ENCODE results near the gene SOX11. TPM values are rescaled to one million over a fixed set of nuclear protein-coding genes. Genes with fewer than 3 reads are reported as not detected.

Gene SOX11
- total and polyA plus RNA-seq, 2 donors (not counting 1 experiment from before 2014, with no cell fraction given): 0.01 TPM; not detected in 1

DNA sequence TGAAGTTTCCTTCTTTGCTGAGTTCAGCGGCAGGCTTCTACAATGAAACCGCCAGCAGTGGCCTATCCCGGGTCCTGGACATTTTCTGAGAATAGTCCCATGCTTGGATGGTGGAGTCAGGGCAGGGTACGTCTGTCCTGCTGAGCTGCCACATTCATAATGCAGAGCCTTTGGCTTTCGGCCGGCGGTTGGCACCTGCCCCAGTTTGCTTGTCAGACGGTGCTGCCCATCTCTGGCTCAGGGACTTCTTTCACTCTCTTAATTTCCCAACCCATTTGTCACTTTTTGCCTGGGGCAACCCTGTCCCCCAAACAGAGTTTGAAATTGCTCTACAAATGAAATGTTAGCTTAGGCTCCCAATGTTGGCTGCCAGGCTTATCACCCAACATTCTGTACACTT, 57.2 kb downstream of the SOX11 start:
- Histone ChIP-seq H4K20me1 (ENCODE audit: control insufficient read depth, insufficient read depth, low read length, poor library complexity, severe bottlenecking) (no peaks in the 10 kb centered on the region), H3K27me3 (replicated peaks in 1 of 4; ENCODE audit: control extremely low read depth in 1 of 4, control insufficient read depth in 3 of 4, insufficient read depth in 4 of 4, low read length in 3 of 4) (no peaks in the 10 kb centered on the region), H3K36me3 (replicated peaks in 1 of 2; ENCODE audit: control extremely low read depth in 1 of 2, control insufficient read depth in 1 of 2, extremely low read depth in 1 of 2, insufficient read depth in 2 of 2, low read length in 1 of 2) (no peaks in the 10 kb centered on the region), H3K4me1 (ENCODE audit: control insufficient read depth in 2 of 2, insufficient read depth in 2 of 2, low read length in 2 of 2) (no peaks in the 10 kb centered on the region), H3K4me3 (ENCODE audit: control extremely low read depth in 1 of 5, extremely low read depth in 1 of 5, insufficient read depth in 1 of 5, low read depth in 2 of 5, low read length in 4 of 5) (no peak overlapping the region), H3K4me2 (replicated peaks; ENCODE audit: low read depth, low read length, poor library complexity, severe bottlenecking) (no peak overlapping the region), H3K79me2 (ENCODE audit: control insufficient read depth, insufficient read depth, low read length) (no peaks in the 10 kb centered on the region), H3K27ac (ENCODE audit: low read length in 2 of 2) (no peak overlapping the region), H3K9ac (ENCODE audit: low read length) (no peak overlapping the region), H2AFZ (ENCODE audit: insufficient read depth, low read depth, low read length, poor library complexity, severe bottlenecking) (no peak overlapping the region), H3K9me3 (ENCODE audit: control extremely low read depth in 1 of 3, control insufficient read depth in 2 of 3, insufficient read depth in 1 of 3, low read length in 2 of 3) (peaks cover 0 to 3% (median 0%) of the 10 kb centered on the region in 3 donors)
- CTCF ChIA-PET: no interaction called here
- intact Hi-C loops (cut with micrococcal nuclease): no loop called here
- 96% methylated on average over 6 of the region's 8 CpGs for WGBS (ENCODE audit: insufficient coverage)
- TF ChIP-seq, protein P1, sequence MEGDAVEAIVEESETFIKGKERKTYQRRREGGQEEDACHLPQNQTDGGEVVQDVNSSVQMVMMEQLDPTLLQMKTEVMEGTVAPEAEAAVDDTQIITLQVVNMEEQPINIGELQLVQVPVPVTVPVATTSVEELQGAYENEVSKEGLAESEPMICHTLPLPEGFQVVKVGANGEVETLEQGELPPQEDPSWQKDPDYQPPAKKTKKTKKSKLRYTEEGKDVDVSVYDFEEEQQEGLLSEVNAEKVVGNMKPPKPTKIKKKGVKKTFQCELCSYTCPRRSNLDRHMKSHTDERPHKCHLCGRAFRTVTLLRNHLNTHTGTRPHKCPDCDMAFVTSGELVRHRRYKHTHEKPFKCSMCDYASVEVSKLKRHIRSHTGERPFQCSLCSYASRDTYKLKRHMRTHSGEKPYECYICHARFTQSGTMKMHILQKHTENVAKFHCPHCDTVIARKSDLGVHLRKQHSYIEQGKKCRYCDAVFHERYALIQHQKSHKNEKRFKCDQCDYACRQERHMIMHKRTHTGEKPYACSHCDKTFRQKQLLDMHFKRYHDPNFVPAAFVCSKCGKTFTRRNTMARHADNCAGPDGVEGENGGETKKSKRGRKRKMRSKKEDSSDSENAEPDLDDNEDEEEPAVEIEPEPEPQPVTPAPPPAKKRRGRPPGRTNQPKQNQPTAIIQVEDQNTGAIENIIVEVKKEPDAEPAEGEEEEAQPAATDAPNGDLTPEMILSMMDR (IDR thresholded peaks at IDR 0.05): no peak
- no peak for TF ChIP-seq EZH2 (IDR thresholded peaks at IDR 0.05; ENCODE audit: borderline replicate concordance, insufficient read depth, low read depth, low read length, poor library complexity, severe bottlenecking)
- H3K4me1 Mint-ChIP-seq: no peaks in the 10 kb centered on the region
- no peak for DNase-seq
- POLR2A ChIA-PET: no interaction called here
- H3K9me3 Mint-ChIP-seq (ENCODE audit: insufficient read depth): no peaks in the 10 kb centered on the region
- H3K4me3 Mint-ChIP-seq: no peak overlapping the region
- H3K27me3 Mint-ChIP-seq: no peaks in the 10 kb centered on the region
- no peak for ATAC-seq (ENCODE audit: low read depth)
- no peak overlapping the region for H3K27ac Mint-ChIP-seq
